ENCODE measurements around the gene MSI1. TPM values are rescaled to one million over a fixed set of nuclear protein-coding genes. Genes with fewer than 3 reads are reported as not detected.

MSI1 gene
- total RNA-seq, 1 donor from 2014 or later = 0.96 TPM

GRCh38 chr12:120324841-120325417, 44.0 kb downstream of the MSI1 start:
- no peak for DNase-seq (ENCODE audit: low spot score)

GRCh38 chr12:120323772-120324171, 45.2 kb downstream of the MSI1 start:
- no peak for DNase-seq (ENCODE audit: low spot score)

GRCh38 chr12:120321382-120322202, 47.4 kb downstream of the MSI1 start:
- no peak for DNase-seq (ENCODE audit: low spot score)

- DNase-seq (ENCODE audit: low spot score) = peak; percentile 100
Measured at GRCh38 chr12:120317224-120318105, 51.5 kb downstream of the MSI1 start.

- no peak for DNase-seq (ENCODE audit: low spot score)
Measured at GRCh38 chr12:120316798-120317223, 52.2 kb downstream of the MSI1 start.

GRCh38 chr12:120314220-120314619, 54.7 kb downstream of the MSI1 start:
- no peak for DNase-seq (ENCODE audit: low spot score)

- DNase-seq (ENCODE audit: low spot score) = peak; percentile 98
Measured at GRCh38 chr12:120301962-120302815, 66.8 kb downstream of the MSI1 start, which contains the start of gene SIRT4. TSS of gene SIRT4 (plus strand) at chr12:120302321. CDS start at chr12:120303562, 1,241 bp downstream.

- DNase-seq (ENCODE audit: low spot score) = peak; percentile 97
Measured at GRCh38 chr12:120292661-120293531, 76.1 kb downstream of the MSI1 start, which contains the start of gene RNU4-1. TSS of gene RNU4-1 (minus strand) at chr12:120293237.

- no peak for DNase-seq (ENCODE audit: low spot score)
Measured at GRCh38 chr12:120292411-120292660, 76.6 kb downstream of the MSI1 start.

Other genes with a start within 250 kb of the MSI1 start
- 45.0 TPM for gene GCN1, start 174.4 kb downstream of the MSI1 start, total RNA-seq (ENCODE audit: insufficient read depth, low replicate concordance)
- 1,784 TPM for gene RPLP0, start 168.1 kb downstream of the MSI1 start, total RNA-seq (ENCODE audit: insufficient read depth, low replicate concordance)
- 11.6 TPM for gene PXN, start 103.4 kb downstream of the MSI1 start, total RNA-seq (ENCODE audit: insufficient read depth, low replicate concordance)
- under 0.01 TPM for gene RNU4-2, start 77.3 kb downstream of the MSI1 start, total RNA-seq (ENCODE audit: insufficient read depth, low replicate concordance)
- under 0.01 TPM for gene RNU4-1, start 75.9 kb downstream of the MSI1 start, total RNA-seq (ENCODE audit: insufficient read depth, low replicate concordance)
- not detected for gene SIRT4, start 66.8 kb downstream of the MSI1 start, total RNA-seq (ENCODE audit: insufficient read depth, low replicate concordance)
- not detected for gene PLA2G1B, start 41.4 kb downstream of the MSI1 start, total RNA-seq (ENCODE audit: insufficient read depth, low replicate concordance)
- 351 TPM for gene COX6A1, start 68.9 kb upstream of the MSI1 start, total RNA-seq (ENCODE audit: insufficient read depth, low replicate concordance)
- 25.5 TPM for gene TRIAP1, start 77.2 kb upstream of the MSI1 start, total RNA-seq (ENCODE audit: insufficient read depth, low replicate concordance)
- gene GATC, start 77.3 kb upstream of the MSI1 start, total RNA-seq (ENCODE audit: insufficient read depth, low replicate concordance) = 27.0 TPM
- 86.7 TPM for gene SRSF9, start 100.6 kb upstream of the MSI1 start, total RNA-seq (ENCODE audit: insufficient read depth, low replicate concordance)
- 202 TPM for gene DYNLL1, start 126.9 kb upstream of the MSI1 start, total RNA-seq (ENCODE audit: insufficient read depth, low replicate concordance)
- 23.1 TPM for gene COQ5, start 160.0 kb upstream of the MSI1 start, total RNA-seq (ENCODE audit: insufficient read depth, low replicate concordance)
- 86.9 TPM for gene RNF10, start 165.2 kb upstream of the MSI1 start, total RNA-seq (ENCODE audit: insufficient read depth, low replicate concordance)
- gene POP5, start 212.2 kb upstream of the MSI1 start, total RNA-seq (ENCODE audit: insufficient read depth, low replicate concordance) = 11.3 TPM